GM12891 (cell line): Measurements from ENCODE around the gene FARS2.

Source experiments
- PAX5 ChIP-seq: IDR thresholded peaks from 2 replicates; pipeline ENCODE4 v1.6.1; 2011; ENCODE audit warnings: low read length, moderate library complexity, mild to moderate bottlenecking; ENCODE audit not compliant: insufficient read depth, severe bottlenecking
- POLR2A ChIP-seq: IDR thresholded peaks from 2 replicates; pipeline ENCODE4 v1.6.1; 2011; ENCODE audit warnings: low read depth, low read length, control low read depth
- POLR2AphosphoS5 ChIP-seq: IDR thresholded peaks from 2 replicates; pipeline ENCODE4 v1.6.1; 2011; ENCODE audit warnings: low read depth, low read length, control low read depth
- POU2F2 ChIP-seq: IDR thresholded peaks from 2 replicates; pipeline ENCODE4 v1.6.1; 2011; ENCODE audit warnings: low read depth, mild to moderate bottlenecking, control low read depth, low read length, moderate library complexity
- TAF1 ChIP-seq: IDR thresholded peaks from 2 replicates; pipeline ENCODE4 v1.6.1; 2011; ENCODE audit warnings: low read depth, low read length, control low read depth

DNA sequence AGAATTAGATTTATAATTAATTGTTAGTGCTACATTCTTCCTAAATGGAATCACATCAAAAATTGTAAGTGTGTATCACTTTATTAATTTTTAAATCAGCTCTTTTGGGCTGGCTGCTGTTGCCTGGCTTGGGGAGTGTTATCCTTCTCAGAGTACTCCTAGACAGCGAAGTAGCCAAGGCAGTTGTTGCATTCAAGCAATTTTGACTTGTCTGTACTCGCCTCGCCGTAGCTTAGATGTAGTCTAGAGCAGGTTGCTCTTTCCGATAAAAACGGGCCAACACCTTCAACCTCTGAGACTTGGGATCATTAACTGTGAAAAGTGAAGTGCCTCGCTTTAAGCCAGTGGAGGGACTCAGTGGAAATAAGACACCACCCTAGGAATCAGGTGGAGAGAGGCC, 151.3 kb downstream of the FARS2 start:
- TF ChIP-seq TAF1 = no peak
- no peak for TF ChIP-seq POLR2A
- TF ChIP-seq PAX5 = no peak
- TF ChIP-seq POLR2AphosphoS5 = no peak
- TF ChIP-seq POU2F2 = no peak
